Measurements from ENCODE around the gene YY1. TPM values are rescaled to one million over a fixed set of nuclear protein-coding genes. Genes with fewer than 3 reads are reported as not detected.

YY1 gene
- total and polyA plus RNA-seq, 9 of the 15 experiments (the other 6 are each of a cell fraction or from before 2014, with no cell fraction given) = 20.8 to 74.2 (median 46.7) TPM

DNA sequence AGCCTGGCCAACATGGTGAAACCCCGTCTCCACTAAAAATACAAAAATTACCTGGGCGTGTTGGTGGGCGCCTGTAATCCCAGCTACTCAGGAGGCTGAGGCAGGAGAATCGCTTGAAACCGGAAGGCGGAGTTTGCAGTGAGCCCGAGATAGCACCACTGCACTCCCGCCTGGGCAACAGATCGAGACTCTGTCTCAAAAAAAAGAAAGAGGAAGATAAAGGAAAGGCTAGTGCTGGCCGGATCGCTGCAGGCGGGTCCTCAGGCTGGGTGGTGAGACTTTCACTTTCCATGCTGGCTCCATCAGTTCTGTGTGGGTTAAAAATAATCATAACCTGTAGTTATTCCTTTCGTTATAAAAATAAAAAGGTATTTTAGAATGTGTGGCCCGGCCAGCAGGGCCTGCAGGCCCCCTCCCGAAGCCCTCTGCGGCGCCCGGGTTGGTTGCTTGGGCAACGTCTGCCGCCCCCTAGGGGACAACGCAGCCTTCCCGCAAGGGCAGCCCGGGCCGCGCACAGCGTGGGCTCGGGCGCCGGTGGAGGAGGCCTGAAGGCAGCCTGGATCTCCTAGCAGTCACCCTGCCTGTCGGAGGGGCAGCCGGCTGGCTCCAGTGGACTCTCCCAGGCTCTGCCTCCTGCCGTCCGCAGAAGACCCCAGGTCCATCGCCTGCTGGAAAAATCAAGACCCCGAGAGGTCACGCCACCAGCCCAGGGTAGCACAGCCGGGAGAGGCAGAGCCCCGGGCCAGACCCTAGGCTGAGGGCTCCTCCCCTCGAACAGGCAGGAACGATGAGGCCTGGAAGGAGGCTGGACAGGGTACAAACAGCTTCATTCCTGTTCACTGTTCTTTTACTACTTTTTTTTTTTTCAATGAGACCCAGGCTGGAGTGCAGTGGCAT is 79.2 kb downstream of the YY1 start:
- peak; percentile 98 for ATAC-seq
- CTCF ChIA-PET (ENCODE audit: low intra/inter-chr PET ratio) = no interaction called here
- TF ChIP-seq RUNX1 (IDR thresholded peaks at IDR 0.05; ENCODE audit: low read depth) (no peak), CHD2 (IDR thresholded peaks at IDR 0.05; ENCODE audit: low read depth, low read length) (no peak), SETDB1 (IDR thresholded peaks at IDR 0.05; ENCODE audit: low read length) (no peak), ZNF124 (CRISPR knock-in tag; IDR thresholded peaks at IDR 0.05) (no peak), MAZ (CRISPR knock-in tag; conservative IDR thresholded peaks at IDR 0.05 in 1 of 2, IDR thresholded peaks at IDR 0.05 in 1 of 2) (peak; percentile 23 to 71; a peak in 2 of 4 replicates), KLF16 (IDR thresholded peaks at IDR 0.05) (no peak), HNRNPLL (IDR thresholded peaks at IDR 0.05; ENCODE audit: low read depth, low read length, poor library complexity, severe bottlenecking) (peak; percentile 54), SMARCB1 (IDR thresholded peaks at IDR 0.05; ENCODE audit: insufficient read length, low read depth) (no peak), PHTF2 (CRISPR knock-in tag; IDR thresholded peaks at IDR 0.05) (no peak), KDM2B (CRISPR knock-in tag; IDR thresholded peaks at IDR 0.05) (no peak), CBFA2T2 (conservative IDR thresholded peaks at IDR 0.05) (no peak), ZHX1 (conservative IDR thresholded peaks at IDR 0.05; ENCODE audit: low read length) (no peak), MTA2 (IDR thresholded peaks at IDR 0.05; ENCODE audit: low read depth) (no peak), CAMTA2 (CRISPR knock-in tag; conservative IDR thresholded peaks at IDR 0.05) (no peak)
- TF ChIP-seq, protein P1, sequence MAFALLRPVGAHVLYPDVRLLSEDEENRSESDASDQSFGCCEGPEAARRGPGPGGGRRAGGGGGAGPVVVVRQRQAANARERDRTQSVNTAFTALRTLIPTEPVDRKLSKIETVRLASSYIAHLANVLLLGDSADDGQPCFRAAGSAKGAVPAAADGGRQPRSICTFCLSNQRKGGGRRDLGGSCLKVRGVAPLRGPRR (CRISPR knock-in tag; IDR thresholded peaks at IDR 0.05) = no peak
- TF ChIP-seq, protein P2, sequence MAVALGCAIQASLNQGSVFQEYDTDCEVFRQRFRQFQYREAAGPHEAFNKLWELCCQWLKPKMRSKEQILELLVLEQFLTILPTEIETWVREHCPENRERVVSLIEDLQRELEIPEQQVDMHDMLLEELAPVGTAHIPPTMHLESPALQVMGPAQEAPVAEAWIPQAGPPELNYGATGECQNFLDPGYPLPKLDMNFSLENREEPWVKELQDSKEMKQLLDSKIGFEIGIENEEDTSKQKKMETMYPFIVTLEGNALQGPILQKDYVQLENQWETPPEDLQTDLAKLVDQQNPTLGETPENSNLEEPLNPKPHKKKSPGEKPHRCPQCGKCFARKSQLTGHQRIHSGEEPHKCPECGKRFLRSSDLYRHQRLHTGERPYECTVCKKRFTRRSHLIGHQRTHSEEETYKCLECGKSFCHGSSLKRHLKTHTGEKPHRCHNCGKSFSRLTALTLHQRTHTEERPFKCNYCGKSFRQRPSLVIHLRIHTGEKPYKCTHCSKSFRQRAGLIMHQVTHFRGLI (CRISPR knock-in tag; IDR thresholded peaks at IDR 0.05) = peak; percentile 85; the same call in 1 of the 2 replicates
- TF ChIP-seq, protein P3, sequence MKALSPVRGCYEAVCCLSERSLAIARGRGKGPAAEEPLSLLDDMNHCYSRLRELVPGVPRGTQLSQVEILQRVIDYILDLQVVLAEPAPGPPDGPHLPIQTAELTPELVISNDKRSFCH (CRISPR knock-in tag; IDR thresholded peaks at IDR 0.05) = no peak
- TF ChIP-seq, protein P3 (tag; IDR thresholded peaks at IDR 0.05) = no peak

More for the DNA sequence above, 79.2 kb downstream of the YY1 start:
- peak overlapping the region; percentile 18; the same call in 1 of the 2 replicates for H3K4me2 ChIP-seq (ENCODE audit: insufficient read depth, low read length)
- H3K27ac ChIP-seq (ENCODE audit: extremely low read depth, low read depth, low read length) = no peak overlapping the region
- POLR2A ChIA-PET = interaction anchor here (0.6 to 0.9 kb wide), 2 partner anchors 32 to 85 kb away, joined by 3 read pairs; no protein-coding TSS in a partner anchor
- H3K9me1 ChIP-seq (ENCODE audit: control insufficient read depth, insufficient read depth, low read length) = no peaks in the 10 kb centered on the region
- FAIRE-seq (peak; percentile 76), DNase-seq (ENCODE audit: extremely low read depth in 1 of 4, low spot score in 3 of 4) (peak; percentile 71 to 79 (median 78))
- 33% methylated on average over 22 of the region's 40 CpGs for WGBS (ENCODE audit: insufficient coverage, low coverage, missing lambda C conversion rate)
- H3K27me3 ChIP-seq (ENCODE audit: control insufficient read depth in 2 of 2, insufficient read depth in 2 of 2, low read length in 2 of 2) = peaks cover 0 to 8% of the 10 kb centered on the region in 2 experiments; a peak in 2 of 5 replicates
- no peaks in the 10 kb centered on the region for H3K36me3 ChIP-seq (ENCODE audit: control insufficient read depth, insufficient read depth, low read length)
- H2AFZ ChIP-seq (ENCODE audit: low read depth, low read length) = peak overlapping the region; percentile 75
- in situ Hi-C loops (cut with MboI) (no loop called here), intact Hi-C loops (cut with micrococcal nuclease) (no loop called here)
- no peaks in the 10 kb centered on the region for H3K79me2 ChIP-seq (ENCODE audit: control insufficient read depth, insufficient read depth, low read length)
- peaks cover 7 to 18% of the 10 kb centered on the region in 2 experiments; a peak in 3 of 5 replicates for H3K4me1 ChIP-seq (replicated peaks in 1 of 2; ENCODE audit: control insufficient read depth in 2 of 2, insufficient read depth in 2 of 2, low read length in 2 of 2)
- no TSS peak for BruUV-seq (replicated peaks)
- H3K9ac ChIP-seq (ENCODE audit: insufficient read depth in 1 of 2, low read depth in 2 of 2, low read length in 2 of 2) = no peak overlapping the region
- no peaks in the 10 kb centered on the region for H3K9me3 ChIP-seq (replicated peaks; ENCODE audit: control insufficient read depth, insufficient read depth, low read depth, low read length)
- H3K4me3 ChIP-seq = no peak overlapping the region
- H4K20me1 ChIP-seq (replicated peaks; ENCODE audit: control insufficient read depth, insufficient read depth, low read length) = no peaks in the 10 kb centered on the region
